ENCODE data around the gene CORO2B. TPM values are rescaled to one million over a fixed set of nuclear protein-coding genes. Genes with fewer than 3 reads are reported as not detected.
A peak's percentile ranks its signal among the peaks of the same experiment; 100 is the strongest.

CORO2B gene
- total and polyA plus RNA-seq, 5 experiments from 2014 or later: 0.44 to 0.73 TPM; not detected in 3

DNA sequence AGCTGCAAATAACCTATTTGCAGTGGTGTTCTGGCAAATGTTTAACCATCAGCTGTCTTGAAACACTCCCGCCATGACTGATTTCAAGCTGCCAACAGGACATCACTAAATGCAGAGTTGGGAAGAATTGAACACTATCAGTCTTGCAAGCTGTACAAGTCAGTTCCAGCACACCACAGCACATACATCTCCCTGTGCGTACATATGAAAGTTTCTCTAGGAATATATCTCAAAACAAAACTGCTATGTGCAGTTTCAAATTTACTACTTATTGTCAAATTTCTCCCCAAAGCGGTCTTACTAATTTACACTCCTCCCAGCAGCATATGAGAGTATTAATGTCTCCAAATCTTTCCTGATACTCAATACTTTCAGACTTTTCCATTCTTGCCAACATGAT lies 30.4 kb upstream of the CORO2B start:
- POLR2A ChIA-PET: no interaction called here
- H3K27ac Mint-ChIP-seq: no peak overlapping the region
- no peaks in the 10 kb centered on the region for H3K4me1 Mint-ChIP-seq
- ATAC-seq (no peak), DNase-seq (no peak)
- no peak overlapping the region for H3K4me3 Mint-ChIP-seq
- no peaks in the 10 kb centered on the region for H3K36me3 Mint-ChIP-seq
- peaks cover 21 to 41% (median 31%) of the 10 kb centered on the region in 5 donors for H3K27me3 Mint-ChIP-seq
- H3K9me3 Mint-ChIP-seq: no peaks in the 10 kb centered on the region

DNA sequence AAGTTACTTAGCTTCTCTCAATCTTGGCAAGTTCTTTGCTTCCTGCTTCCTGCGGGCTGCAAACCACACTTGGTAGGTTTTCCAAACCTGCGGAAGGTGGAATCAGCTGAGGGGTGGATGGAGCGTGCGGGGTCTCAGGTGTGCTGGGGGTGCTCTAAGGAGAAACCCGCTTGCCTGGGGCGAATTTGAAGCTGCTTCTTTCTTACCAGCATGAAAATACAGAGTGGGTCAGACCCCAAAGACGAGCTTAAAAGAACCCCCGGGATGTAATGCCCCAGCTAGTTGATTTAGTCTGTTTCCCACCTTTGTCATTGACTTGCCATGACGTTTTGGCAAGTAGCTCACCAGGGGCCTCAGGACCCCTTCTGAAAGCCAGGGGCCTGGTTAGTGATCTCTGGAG lies 28.8 kb upstream of the CORO2B start:
- H3K4me1 Mint-ChIP-seq: peaks cover 0 to 3% (median 0%) of the 10 kb centered on the region in 4 donors
- H3K9me3 Mint-ChIP-seq: no peaks in the 10 kb centered on the region
- peaks cover 19 to 47% (median 33%) of the 10 kb centered on the region in 5 donors for H3K27me3 Mint-ChIP-seq
- H3K27ac Mint-ChIP-seq: peak overlapping the region in 1 of 10 donors; percentile 51
- H3K4me3 Mint-ChIP-seq: no peak overlapping the region
- POLR2A ChIA-PET: interaction anchor here (0.6 to 1.1 kb wide), 2 partner anchors 154 to 325 kb away, joined by 3 read pairs; no protein-coding TSS in a partner anchor
- H3K36me3 Mint-ChIP-seq: no peaks in the 10 kb centered on the region
- ATAC-seq: no peak
- no peak for DNase-seq

GRCh38 chr15:68550498-68551295 lies 28.1 kb upstream of the CORO2B start:
- Mint-ChIP-seq H3K4me3 (no peak overlapping the region), H3K27me3 (peaks cover 23 to 54% (median 40%) of the 10 kb centered on the region in 5 donors), H3K9me3 (no peaks in the 10 kb centered on the region), H3K4me1 (peaks cover 0 to 3% (median 0%) of the 10 kb centered on the region in 4 donors), H3K27ac (peak overlapping the region in 1 of 10 donors; percentile 51), H3K36me3 (no peaks in the 10 kb centered on the region)
- DNase-seq: peak; percentile 40 to 84 (median 66)
- peak; percentile 48 to 52 for ATAC-seq
- POLR2A ChIA-PET: interaction anchor here (0.6 kb wide), 1 partner anchor 153 kb away, joined by 3 read pairs; no protein-coding TSS in a partner anchor

DNA sequence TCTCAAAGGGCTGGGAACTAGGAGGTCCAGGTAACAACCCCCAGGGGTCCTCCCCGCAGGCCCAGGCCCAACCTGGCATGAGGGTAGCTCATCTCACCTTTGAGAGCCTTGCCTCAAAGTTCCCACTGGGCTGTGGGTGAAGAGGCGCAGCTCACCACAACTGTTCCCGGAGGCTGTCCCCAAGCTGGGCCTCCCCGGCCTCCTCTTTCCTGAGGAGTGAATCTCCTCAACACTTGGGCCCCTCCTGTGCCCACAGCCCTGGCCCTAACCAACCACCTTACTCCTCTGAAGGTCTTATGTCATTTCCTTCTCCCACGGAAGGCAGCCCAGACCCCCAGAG lies 27.5 kb upstream of the CORO2B start:
- no peaks in the 10 kb centered on the region for H3K36me3 Mint-ChIP-seq
- no peaks in the 10 kb centered on the region for H3K9me3 Mint-ChIP-seq
- POLR2A ChIA-PET: no interaction called here
- no peak overlapping the region for H3K27ac Mint-ChIP-seq
- H3K27me3 Mint-ChIP-seq: peaks cover 25 to 58% (median 44%) of the 10 kb centered on the region in 5 donors
- H3K4me1 Mint-ChIP-seq: peaks cover 0 to 3% (median 0%) of the 10 kb centered on the region in 4 donors
- no peak overlapping the region for H3K4me3 Mint-ChIP-seq
- DNase-seq: no peak
- ATAC-seq: no peak

GRCh38 chr15:68552344-68552743 lies 26.4 kb upstream of the CORO2B start:
- Mint-ChIP-seq H3K4me1 (peaks cover 0 to 3% (median 0%) of the 10 kb centered on the region in 4 donors), H3K27ac (no peak overlapping the region), H3K27me3 (peaks cover 27 to 61% (median 49%) of the 10 kb centered on the region in 5 donors), H3K9me3 (no peaks in the 10 kb centered on the region), H3K36me3 (no peaks in the 10 kb centered on the region), H3K4me3 (no peak overlapping the region)
- no peak for ATAC-seq
- no peak for DNase-seq
- POLR2A ChIA-PET: no interaction called here

- ATAC-seq (no peak), DNase-seq (no peak)
- POLR2A ChIA-PET: no interaction called here
- H3K36me3 Mint-ChIP-seq: no peaks in the 10 kb centered on the region
- H3K4me3 Mint-ChIP-seq: no peak overlapping the region
- no peak overlapping the region for H3K27ac Mint-ChIP-seq
- no peaks in the 10 kb centered on the region for H3K9me3 Mint-ChIP-seq
- peaks cover 0 to 3% (median 0%) of the 10 kb centered on the region in 4 donors for H3K4me1 Mint-ChIP-seq
- H3K27me3 Mint-ChIP-seq: peaks cover 29 to 65% (median 49%) of the 10 kb centered on the region in 5 donors
These were observed 26.0 kb upstream of the CORO2B start for GRCh38 chr15:68552773-68553172.

- ATAC-seq (no peak), DNase-seq (no peak)
- Mint-ChIP-seq H3K4me3 (no peak overlapping the region), H3K9me3 (no peaks in the 10 kb centered on the region), H3K27ac (peak overlapping the region in 2 of 10 donors; percentile 13 to 53), H3K27me3 (peaks cover 32 to 72% (median 52%) of the 10 kb centered on the region in 5 donors), H3K4me1 (peaks cover 0 to 3% (median 2%) of the 10 kb centered on the region in 4 donors), H3K36me3 (no peaks in the 10 kb centered on the region)
- POLR2A ChIA-PET: no interaction called here
These were observed 25.3 kb upstream of the CORO2B start for GRCh38 chr15:68553314-68553993.

DNA sequence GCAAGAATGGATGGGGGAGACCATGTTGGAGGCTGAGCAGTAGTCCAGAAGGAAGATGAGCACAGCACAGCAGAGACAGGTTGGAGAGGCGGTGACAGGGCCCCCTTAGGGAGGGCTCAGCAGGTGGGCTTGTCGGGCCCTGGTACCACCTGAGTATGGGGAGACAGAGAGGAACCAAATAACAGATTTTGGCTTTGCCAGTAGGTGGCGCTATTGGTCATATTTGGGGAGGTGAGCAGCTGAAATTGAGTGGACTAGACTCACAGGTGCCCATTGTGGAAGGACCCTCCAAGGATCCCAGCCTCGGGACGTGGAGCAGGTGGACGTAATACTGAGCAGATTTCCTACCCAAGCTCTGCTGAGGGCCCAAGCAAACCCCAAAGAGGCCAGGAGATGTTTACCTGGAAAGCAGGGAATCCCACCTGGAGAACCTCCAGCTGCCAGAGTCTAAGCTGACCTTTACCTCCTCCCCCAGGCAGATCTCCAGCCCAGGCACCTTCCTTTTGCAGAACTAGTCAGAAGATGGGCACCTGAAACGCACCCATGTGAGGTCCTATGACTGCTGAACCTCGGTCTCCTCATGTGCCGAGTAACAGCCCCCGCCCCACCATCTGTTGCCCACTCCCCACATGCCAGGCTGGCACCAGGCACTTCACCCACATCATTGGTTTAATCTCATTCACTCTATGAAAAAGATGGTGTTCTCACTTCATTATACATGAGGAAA lies 24.6 kb upstream of the CORO2B start:
- H3K4me1 Mint-ChIP-seq: peaks cover 7 to 9% (median 8%) of the 10 kb centered on the region in 4 donors
- POLR2A ChIA-PET: no interaction called here
- H3K4me3 Mint-ChIP-seq: no peak overlapping the region
- no peak for ATAC-seq
- H3K9me3 Mint-ChIP-seq: no peaks in the 10 kb centered on the region
- no peaks in the 10 kb centered on the region for H3K36me3 Mint-ChIP-seq
- peaks cover 37 to 74% (median 58%) of the 10 kb centered on the region in 5 donors for H3K27me3 Mint-ChIP-seq
- DNase-seq: peak in 9 of 10 donors; percentile 38 to 76 (median 51)
- H3K27ac Mint-ChIP-seq: no peak overlapping the region

- no peak overlapping the region for H3K4me3 Mint-ChIP-seq
- peaks cover 15 to 17% (median 16%) of the 10 kb centered on the region in 4 donors for H3K4me1 Mint-ChIP-seq
- no peaks in the 10 kb centered on the region for H3K36me3 Mint-ChIP-seq
- no peaks in the 10 kb centered on the region for H3K9me3 Mint-ChIP-seq
- POLR2A ChIA-PET: no interaction called here
- H3K27me3 Mint-ChIP-seq: peaks cover 39 to 81% (median 63%) of the 10 kb centered on the region in 5 donors
- no peak for DNase-seq
- H3K27ac Mint-ChIP-seq: no peak overlapping the region
- no peak for ATAC-seq
These were observed 23.8 kb upstream of the CORO2B start for GRCh38 chr15:68554721-68555678.

DNA sequence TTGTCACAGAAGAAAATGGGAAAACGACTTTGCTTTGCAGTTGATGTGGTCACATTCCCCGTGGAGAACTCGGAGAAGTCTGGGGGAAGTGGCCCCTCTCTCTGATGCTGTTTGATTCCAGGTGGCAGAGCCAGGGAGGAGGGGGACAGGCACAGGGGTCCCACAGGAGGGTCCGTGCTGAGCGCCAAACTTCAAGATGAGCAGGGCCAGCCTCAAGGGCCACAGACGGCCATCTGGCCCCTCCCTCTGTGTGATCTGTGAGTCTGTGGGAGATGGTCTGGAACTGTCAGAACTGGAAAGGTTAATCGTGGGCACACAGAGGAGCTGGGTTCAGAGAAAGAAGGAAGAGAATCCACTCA lies 23.1 kb upstream of the CORO2B start:
- POLR2A ChIA-PET: no interaction called here
- Mint-ChIP-seq H3K36me3 (no peaks in the 10 kb centered on the region), H3K4me1 (peaks cover 15 to 23% (median 17%) of the 10 kb centered on the region in 4 donors), H3K27ac (no peak overlapping the region), H3K27me3 (peaks cover 35 to 83% (median 64%) of the 10 kb centered on the region in 5 donors), H3K9me3 (no peaks in the 10 kb centered on the region), H3K4me3 (no peak overlapping the region)
- ATAC-seq (no peak), DNase-seq (no peak)

DNA sequence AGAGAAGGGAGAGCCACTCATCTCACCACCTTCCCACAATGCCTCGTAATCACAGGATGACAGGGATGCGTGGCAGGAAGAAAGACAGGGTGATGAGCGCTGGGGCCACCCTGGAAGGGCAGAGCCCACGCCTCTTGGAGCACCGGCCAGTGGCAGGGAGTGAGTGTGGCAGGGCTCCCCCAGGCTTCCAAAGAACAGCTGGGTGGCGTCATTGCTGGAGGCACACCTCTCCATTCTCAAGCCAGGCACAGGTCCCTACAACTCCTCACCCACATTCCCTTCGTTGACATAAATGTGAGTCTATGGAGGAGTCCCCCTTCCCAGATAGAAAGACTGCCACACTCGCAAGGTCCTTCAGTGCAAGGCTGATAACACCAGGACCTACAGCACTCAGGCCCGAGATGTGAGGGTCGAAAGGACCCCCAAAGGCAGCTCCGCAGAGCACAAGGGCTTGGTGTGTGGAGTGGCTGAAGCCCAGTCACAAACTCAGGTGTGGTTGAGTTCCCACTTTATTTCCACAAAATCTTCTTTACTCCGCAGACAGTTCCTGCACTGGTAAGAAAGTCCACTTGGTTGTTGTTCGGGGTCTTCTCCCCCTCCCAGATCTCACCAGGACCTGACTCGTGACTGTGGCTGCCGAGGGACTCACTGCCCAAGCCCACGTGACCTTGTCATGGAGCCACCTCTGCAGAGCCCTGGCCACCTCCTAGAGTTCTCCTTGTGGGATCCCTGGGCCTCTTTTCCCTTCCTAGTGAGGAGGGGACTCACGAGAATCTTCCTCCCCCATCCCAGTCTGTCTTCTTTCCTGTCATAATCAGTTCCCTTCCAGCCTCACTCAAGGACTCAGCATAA lies 22.4 kb upstream of the CORO2B start:
- H3K36me3 Mint-ChIP-seq: no peaks in the 10 kb centered on the region
- DNase-seq: no peak
- POLR2A ChIA-PET: no interaction called here
- peaks cover 35 to 90% (median 66%) of the 10 kb centered on the region in 5 donors for H3K27me3 Mint-ChIP-seq
- no peaks in the 10 kb centered on the region for H3K9me3 Mint-ChIP-seq
- H3K27ac Mint-ChIP-seq: no peak overlapping the region
- no peak for ATAC-seq
- H3K4me3 Mint-ChIP-seq: no peak overlapping the region
- H3K4me1 Mint-ChIP-seq: peaks cover 15 to 25% (median 17%) of the 10 kb centered on the region in 4 donors
